ENCODE measurements around the gene LEO1.

LEO1 gene

DNA sequence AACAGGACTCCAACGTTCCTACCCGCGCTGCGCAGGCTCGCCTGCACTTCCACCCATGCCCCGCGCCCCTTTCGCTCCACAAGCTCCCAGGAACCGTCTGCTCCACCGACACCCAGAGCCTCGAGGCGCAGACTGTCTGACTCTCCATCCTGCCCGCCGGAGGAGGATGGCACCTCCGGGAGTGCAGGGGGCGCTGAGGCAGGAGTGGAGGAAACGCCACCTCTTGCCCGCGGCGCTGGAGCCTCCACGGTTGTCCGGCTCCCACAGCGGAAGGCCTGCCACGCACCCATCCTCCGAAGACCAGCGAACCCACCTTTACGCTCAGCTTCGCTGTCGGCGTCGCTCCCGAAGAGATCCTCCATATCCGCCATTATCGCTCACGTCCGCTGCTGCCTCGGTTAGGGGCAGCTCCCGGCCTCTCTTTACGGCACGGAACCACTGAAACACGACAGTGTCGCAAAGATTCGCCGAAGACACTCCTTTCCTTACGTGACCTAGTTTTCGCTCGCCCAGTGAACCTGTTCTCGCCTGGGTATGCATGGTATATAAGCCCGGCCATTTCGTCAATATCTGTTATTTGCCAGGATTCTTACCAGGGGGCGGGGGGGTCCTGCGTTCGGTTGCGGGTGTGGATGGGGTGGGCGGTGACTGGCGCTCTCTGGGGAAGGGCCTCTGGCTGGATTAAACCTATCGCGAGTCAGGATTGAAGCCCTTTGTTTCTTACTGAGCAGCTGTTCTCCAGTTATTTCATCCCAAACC is at the start of gene LEO1:
TSS of gene LEO1 (minus strand) at position 404 of the 759 bp plus-strand sequence. CDS start at position 371, 33 bp downstream.
- peak; percentile 90 for DNase-seq

DNA sequence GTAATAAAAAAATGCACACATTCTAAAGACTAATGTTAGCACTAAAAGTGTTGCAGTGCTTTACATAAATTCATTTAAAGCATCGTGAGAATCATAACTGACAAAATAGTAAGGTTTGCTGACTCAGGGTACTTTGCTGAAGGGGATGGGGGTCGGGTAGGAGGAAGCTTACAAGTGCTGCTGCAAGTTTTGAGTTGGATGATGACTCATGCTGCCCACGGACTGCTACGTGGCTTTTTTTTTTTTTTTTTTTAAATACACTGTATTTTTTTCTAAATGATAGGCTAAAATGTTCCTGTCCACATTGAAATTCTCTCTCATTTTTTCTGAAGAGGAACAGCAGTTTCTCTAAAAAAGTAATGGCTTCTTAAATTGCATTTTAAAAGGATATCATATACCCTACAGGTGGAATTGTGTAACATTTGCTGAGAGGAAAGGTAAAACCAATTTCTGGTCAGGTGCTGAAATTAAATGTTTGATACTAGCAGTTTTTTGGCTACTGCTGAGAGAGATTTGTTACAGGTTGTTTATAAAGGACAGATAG is 49.6 kb upstream of the LEO1 start:
- DNase-seq, result peak; percentile 80

DNA sequence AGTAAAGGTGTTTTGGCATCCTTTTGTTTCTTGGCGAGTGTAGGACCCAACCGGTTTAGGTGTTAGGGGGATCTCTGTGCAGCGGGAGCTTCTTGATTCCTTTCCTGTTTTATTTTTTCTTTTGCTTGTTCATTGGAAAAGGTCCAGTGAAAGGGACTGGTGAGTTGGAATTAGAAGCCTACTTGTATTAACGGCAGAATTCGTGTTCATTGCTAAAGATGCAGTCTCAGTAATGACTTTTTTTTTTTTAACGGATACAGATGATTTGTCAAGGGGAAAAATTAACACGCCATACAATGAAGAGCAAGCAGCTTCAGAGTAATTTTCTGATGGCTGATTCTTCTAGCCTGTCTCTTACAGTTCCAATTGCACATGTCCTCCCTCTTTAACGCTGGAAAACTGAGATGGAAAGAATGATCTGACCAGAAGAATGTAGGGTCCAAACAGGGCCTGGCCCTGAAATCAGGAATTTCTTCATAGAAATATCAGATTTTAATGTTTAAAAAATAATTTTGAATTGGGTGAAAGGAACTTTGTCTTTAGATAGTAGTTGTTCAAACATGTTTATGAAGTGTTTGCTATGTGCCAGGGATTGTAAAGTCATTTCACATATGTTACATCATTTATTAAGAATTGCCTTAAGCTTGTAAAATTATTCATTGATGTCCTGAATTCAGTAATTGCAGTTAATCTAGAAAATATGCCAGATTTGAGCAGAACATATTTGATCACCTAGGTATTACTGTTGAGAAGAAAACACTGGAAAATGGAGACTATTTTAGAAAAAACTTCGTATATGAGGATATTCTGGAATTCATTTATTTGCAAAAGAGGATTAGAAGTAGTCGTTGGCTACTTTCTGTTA is 48.9 kb upstream of the LEO1 start:
- DNase-seq, result no peak

DNA sequence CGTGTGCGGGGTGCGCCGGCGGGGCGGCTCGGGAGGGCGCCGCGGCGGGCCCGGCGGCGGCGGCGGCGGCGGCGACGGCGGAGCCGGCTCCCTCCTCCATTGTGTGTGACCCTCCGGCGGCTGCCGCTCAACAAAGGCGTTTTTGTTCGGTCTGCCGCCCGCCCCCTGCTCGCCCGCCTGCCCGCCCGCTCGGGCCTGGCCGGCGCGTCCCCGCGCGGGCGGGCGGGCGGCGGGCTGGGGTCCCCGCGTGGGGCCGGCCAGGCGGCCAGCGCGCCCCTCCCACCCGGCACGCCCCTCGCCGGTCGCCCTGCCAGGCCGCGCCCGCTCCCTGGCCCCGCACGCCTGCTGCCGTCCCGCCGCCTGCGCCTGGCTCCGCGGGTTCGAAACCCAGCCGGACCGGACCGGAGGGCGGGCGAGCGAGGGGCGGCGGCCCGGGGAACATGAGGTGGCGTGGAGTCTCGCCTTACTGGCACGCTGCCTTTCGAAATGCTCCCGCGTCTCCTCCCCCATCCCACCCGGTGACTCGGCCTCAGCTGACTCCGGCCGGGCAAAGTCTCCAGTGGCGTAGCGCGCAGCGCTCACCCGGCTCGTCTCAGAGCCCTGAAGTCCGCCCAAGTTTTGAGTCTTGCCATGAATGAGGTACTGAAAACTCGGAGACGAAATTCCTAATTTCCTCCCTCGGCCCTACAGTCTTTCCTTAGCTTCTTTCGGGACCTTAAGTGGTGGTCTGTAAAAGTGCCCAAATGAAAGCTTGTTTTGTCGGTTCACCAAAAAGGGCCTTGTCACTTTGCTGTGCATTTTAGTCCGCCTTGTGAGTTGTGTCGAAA is 48.0 kb upstream of the LEO1 start:
- peak; percentile 74 for DNase-seq

DNA sequence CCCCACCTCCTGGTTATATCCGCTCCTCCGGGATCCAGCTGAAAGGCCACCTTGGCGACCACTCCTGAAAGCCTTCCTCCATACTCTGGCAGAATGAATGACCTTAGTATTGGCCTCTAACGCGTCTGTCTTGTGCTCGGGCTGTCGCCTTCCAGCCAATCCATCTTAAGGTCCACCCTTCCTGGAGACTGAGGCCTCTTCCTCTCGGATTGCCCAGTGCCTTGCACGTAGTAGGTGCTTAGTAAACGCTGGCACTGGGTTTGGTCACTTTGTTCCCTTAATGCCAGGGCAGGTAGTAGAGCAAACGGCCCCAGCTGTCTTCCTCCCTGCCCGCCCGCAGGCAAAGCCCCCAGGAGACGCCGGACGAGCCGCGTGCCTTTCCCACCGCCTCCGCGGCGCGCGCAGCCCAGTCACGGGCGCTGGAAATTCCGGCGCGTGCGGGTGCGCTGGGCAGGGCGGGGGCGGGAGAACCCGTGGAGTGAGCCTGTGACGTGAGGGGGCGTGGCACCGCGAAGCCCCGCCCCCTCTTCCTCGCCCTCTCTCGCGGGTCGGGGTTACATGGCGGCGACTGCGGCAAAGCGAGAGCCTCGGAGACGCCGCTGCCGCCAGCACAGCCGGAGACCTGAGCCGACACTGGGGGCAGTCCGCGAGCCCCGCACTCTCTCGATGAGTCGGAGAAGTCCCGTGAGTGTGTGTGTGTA is 47.3 kb upstream of the LEO1 start, which contains the start of gene MAPK6:
TSS of gene MAPK6 (plus strand) at position 527 of the 701 bp plus-strand sequence. CDS start 27,242 bp downstream, outside the sequence.
- peak; percentile 95 for DNase-seq

DNA sequence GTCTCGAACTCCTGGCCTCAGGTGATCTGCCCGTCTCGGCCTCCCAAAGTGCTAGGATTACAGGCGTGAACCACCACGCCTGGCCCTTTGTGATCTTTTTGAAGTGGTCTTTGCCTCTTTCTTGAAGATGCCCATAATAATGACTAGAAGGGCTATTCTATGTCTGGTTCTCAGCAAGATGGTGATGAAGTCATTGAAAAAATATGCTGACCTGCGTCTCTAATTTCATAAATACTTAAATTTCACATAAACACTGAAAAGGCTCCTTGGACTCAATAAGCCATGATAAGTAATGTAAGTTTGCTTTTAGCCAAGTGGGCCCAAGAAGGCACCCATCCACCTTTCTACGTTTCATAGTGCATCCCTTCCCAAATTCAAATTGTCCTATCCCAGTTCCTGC is 46.7 kb upstream of the LEO1 start:
- no peak for DNase-seq

DNA sequence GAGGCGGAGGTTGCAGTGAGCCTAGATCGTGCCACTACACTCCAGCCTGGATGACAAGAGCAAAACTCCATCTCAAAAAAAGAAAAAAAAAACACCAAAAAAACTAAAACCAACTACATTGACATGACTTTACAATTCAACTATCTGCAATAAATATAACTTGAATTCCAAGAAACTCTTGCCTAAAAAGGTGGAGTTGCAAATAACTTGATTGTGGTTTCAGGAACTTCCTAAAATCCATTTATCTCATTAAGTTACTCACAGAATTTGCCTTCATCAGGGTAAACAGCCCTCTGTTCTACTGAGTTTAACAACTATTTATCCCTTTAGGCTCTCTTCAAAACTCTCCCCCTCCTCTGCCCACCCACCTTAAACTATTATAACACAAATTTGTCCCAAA is 44.7 kb upstream of the LEO1 start:
- no peak for DNase-seq

DNA sequence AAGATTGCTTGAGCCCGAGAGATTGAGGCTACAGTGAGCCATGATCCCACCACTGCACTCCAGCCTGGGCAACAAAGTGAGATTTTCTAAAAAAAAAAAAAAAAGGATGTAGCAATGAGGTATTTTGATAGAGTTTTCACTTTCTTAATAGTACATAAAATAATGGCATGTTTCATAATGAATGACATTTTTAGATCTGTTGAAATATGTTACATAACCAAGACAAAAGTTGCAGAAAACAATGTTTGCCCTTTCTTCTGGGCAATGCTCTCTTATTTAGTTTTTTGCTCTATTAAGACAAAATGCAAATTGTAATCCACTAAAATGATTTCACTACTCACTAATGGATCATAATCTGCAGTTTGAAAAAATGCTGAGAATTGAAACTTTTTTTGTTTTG is 43.0 kb upstream of the LEO1 start:
- no peak for DNase-seq

DNA sequence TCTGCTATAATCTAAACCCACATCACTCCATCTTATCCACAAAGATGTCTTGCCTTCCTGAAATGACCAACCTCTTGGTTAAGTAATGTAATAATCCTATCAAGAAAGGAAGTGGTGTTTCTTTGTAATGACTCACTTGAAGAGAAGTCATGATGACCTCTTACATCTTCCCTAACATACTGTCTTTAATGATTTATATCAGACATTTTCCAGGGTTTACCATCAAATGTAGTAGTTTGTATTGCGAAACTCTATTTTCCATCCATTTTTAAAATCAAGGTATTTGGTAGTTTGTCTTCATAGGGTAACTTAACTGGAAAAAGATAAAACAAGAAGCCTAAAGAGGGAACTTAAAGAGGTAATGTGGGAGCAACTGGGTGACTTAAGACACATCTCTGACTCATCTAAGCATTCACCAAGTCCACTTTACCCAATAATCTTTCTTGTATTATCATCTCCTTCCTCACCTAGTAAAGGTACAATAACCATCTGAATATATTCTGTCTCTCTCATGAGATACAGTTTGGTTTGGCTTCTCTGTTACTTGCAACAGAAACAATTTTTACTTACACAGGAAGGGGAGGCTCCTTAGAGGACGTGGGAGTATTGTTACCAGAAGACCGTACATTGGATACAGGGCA is 41.7 kb upstream of the LEO1 start:
- DNase-seq, result no peak

DNA sequence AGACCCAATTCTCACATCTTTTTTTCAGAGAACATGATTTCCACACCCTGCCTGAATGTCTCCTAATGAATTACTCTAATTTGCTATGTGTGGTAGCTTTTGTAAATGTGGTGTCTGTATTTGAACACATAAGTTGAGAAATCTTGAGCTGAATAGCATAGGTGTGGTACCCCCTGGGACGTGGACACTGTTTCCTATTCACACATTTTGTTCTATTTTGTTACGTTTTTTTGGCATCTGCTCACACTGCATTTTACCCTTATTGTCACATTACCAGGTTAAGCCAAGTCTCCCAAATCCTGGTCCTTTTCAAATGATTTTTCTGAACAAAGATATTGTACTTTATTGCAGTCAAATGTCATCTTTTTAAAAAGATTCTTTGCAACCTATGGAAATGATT is 40.6 kb upstream of the LEO1 start:
- no peak for DNase-seq

DNA sequence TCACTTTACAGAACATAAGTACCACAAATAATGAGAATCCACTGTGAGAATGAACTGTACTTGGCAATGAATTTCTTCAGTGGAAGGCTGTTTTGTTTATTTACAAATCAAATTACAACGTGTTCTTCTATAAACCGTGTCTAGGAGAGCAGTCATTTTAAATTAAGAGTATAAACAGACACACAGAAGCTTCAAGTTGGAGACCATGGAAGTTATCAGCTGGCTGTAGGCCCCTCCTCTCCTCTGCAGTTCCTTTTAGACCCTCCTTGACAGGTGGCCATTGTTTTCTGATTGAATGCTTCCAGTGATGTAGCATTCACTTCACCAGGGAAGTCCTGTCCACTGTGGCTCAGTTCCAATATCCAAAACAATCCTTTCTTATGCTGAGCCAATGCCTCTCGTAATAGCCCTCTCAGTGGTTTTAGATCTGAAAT is 40.1 kb upstream of the LEO1 start:
- DNase-seq, result no peak

DNA sequence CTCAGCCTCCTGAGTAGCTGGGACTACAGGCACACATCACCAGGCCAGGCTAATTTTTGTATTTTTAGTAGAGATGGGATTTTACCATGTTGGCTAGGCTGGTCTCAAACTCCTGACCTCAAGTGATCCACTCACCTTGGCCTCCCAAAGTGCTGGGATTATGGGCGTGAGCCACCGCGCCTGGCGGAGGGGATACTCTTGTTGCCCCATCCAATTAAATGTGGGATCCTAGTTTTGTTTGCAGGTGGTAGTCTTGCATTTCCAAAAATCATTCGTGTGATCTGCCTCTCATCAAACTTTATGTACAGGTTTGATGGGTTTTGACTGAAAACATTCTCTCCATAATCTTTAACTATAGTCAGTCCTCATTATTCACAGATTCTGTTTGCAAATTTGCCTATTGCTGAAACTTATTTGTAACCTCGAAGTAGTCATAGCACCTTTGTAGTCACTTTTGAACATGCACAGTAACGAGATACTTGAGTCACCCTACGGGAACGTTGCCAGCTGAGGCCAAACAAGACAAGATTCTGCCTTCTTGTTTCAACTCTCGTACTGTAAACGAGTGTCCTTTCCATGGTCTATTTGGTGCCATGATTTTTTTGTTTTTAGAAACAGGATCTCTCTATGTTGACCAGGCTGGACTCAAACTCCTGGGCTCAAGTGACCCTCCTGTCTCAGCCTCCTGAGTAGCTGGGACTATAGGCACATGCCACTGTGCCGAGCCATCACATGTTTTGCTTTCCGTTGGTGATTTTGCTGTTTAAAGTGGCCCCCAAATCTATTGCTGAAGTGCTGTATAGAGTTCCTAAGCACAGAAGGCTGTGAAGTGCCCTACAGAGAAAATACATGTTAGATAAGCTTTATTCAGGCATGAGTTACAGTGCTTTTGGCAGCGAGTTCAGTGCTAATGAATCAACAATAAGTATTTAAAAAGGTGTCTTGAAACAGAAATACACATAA is 39.3 kb upstream of the LEO1 start:
- peak; percentile 87 for DNase-seq

DNA sequence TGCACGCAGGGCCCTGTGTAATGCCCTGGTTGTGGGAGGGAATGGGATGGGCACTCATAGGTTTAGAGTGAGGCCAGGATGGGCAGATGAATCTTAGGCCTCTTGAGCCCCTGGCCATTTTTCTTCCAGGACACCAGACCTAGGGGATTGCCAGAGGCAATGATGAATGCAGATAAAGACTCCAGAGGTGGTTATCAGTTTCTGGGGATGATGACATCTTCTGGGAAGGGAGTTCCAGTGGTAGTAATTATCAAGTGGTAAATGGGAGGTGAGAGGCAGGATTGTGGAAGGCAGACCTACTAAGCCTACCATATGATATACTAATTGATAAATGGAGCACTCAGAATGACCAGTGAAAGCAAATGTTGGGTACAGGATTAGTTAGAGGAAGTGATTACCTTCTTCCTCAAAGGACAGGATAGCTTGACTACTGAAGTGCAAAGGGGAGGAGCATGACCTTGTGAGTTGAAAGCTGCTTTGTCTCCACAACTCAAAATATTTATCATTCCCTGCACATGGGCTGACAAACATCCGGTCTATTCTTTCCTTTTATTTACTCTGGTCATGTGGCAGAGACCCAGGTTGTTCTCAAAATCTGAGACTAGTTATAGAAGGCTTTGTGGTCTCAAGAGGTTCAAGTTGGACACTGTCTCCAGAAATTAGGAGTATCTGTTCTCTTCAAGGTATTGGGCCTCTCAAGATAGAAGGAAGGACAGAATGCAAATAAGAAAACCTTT is 37.3 kb upstream of the LEO1 start:
- DNase-seq, result no peak

DNA sequence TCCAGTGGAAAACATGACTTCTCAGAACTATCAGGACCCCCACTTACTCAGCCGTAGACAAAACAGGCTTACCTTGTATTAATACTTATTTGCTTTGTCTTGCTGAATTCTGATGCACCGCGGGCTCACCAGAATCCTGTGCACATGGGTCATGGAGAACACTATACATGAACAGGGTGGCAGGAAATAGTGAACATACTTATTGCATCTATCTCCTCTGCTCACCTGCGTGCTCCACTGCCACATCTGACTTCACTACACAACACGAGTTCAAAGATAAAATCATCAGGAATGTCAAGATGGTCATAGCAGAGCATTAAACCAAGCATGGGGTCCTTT is 36.8 kb upstream of the LEO1 start:
- peak; percentile 21 for DNase-seq

DNA sequence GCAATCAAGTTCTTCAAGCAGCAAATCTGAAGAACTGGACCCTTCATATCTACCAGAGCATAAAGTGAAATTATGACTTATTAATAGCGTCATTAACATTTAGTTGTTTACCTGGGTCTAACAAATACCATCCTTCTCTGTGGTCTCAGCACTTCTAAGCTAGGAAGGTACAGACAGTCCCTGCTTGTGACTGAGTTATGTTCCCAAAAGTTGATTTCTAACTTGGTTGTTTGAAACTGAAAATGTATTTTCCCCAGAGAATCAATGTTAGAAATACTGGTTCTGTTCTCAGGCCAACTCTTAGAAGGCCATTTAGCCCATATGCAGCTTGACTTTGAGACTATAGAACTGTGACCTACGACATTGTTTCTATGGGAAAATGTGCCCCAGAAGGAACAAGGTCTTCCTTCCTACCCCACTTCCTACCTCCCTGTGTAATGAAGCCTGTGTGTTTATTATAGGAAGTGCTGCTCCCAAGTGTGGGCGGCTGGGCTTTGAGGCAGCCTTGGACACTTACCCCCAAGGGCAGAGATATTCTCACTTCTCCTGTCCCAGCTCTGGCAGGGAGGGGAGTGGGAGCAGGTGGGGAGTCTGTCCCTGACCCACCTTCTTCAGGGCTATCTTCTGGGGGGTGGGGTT is 35.2 kb upstream of the LEO1 start:
- DNase-seq, result no peak

DNA sequence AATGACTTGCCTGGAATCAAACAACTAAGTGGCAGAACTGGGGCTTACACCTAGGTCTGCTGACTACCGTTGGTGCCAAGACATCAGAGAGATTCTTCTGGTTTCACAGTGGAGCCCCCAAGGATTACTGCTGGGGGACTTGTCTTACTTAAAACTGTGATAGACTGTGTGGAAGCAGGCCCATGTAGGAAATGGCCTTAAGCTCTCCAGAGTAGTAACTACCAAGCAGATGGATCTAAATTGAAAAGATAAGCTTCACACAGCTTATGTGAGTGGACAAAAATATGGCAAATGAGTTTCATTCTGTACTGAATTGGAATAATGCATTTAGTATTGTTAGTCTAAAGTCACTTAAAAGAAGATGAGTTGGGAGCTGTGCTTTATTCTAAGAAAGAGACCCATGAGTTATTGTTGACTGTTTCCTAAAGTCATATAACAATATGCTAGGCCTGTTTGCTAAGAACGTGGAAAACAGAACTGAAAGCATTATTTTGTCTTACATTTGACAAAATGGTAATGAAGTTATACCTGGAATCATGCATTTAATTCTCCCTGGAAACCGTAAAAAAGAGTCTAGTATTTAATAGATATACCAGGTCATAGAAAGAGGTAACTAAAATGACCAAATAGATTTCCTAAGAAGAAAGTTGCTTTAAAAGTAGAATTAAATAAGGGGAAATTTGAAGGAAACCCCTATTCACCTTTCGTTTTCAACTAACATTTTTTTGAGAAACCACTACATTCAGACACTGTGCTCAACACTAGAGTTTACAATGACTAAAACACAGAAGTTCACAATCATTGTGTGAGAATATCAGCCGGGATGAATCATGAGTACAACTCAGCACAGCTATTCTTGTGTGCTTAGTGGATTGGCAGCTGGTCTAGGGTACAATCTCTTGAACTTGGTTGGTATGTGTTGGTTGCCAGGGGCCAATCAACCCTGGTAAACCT is 34.4 kb upstream of the LEO1 start:
- peak; percentile 48 for DNase-seq

DNA sequence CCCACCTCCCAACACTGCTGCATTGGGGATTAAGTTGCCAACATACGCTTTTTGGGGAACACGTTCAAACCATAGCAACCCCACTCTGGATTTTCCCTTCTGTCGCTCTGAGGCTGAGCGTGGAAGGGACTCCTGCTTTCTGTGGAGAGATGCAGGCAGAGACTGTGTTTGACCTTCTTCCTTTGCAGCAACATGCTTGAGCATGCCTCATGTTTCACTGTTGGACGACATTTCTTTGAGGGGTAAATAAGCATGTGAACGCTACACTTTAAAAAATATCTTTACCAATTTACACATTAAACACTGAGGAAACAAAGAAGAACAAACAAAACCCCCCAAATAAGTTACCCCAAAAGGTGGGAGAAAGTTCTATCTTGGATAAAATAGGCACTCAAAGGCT is 33.2 kb upstream of the LEO1 start:
- DNase-seq, result no peak

DNA sequence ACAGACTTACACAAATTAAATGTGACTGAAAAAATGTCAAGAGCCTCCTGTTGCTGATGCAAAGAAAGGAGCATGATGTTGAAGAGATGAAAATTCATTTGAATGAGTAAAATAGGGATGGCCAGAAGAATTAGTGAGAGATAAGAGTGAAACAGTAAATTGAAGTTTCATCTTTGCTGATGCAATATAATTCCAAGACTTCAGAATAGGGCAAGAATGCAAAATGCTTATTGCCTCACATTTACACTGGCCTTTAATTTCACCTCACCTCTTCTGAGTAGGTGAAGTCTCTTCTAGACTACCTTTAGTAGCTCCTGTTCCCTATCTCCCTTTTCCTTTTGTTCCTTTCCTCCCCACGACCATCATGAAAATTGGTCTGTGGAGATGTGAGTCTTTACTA is 32.1 kb upstream of the LEO1 start:
- DNase-seq, result no peak
